Prostate gland (tissue), 2 donors: ENCODE results near the gene RHBDL3.

ENCODE experiments used
- POLR2A ChIP-seq: fragments of 450-650 bp; IDR thresholded peaks from one replicate; pipeline ENCODE4 v1.6.1; 2016; ENCODE audit warnings: antibody characterized with exemption, mild to moderate bottlenecking
- TF ChIP-seq, protein P1 (sequence below), 4 experiments: fragments of 200-600 bp in 2 of 4; fragments of 450-650 bp in 2 of 4; sonication (generic) in 2 of 4; IDR thresholded peaks; 1 replicate in 3 of 4; 2 replicates in 1 of 4; pipeline ENCODE4 v1.5.1; 2016 to 2019; ENCODE audit warnings: antibody characterized with exemption in 4 of 4, mild to moderate bottlenecking in 2 of 4, moderate library complexity in 2 of 4

DNA sequence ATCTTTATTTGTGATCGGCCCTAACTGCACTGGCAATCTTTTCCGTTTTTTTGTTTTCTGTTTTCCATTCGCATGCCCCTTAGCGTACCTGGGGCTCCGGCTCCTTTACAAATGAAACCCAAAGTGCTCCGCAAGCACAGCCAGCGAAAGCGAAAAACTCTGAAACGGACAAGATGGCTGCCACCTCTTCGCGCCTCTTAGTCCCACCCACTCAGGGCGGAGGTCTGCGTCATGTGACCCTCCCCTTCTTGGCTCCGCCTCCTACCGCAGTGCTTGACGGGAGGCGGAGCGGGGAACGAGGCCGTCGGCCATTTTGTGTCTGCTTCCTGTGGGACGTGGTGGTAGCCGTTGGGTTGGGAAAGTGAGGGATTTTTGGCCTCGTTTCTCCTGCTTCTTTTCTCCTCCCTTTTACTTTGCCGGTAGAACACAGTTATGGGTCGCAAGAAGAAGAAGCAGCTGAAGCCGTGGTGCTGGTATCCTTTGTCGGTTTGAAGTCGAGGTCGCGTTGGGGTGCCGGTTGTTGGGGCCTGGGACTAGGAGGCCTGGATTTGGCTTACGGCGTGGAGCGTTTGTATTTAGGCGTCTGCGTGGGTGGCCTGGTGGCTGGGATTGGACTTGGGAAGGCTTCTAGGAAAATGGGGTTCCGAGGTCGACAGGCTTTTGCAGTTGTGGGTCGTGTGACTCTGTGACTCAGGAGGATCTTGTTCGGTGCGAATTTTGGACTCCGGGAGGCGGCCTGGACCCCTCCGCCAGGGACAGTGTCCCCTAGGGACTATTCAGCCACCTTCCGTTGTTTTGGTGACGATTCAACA lies 84.4 kb downstream of the RHBDL3 start, which contains the start of gene ZNF207:
- peak; percentile 93 for TF ChIP-seq POLR2A
- TF ChIP-seq, protein P1, sequence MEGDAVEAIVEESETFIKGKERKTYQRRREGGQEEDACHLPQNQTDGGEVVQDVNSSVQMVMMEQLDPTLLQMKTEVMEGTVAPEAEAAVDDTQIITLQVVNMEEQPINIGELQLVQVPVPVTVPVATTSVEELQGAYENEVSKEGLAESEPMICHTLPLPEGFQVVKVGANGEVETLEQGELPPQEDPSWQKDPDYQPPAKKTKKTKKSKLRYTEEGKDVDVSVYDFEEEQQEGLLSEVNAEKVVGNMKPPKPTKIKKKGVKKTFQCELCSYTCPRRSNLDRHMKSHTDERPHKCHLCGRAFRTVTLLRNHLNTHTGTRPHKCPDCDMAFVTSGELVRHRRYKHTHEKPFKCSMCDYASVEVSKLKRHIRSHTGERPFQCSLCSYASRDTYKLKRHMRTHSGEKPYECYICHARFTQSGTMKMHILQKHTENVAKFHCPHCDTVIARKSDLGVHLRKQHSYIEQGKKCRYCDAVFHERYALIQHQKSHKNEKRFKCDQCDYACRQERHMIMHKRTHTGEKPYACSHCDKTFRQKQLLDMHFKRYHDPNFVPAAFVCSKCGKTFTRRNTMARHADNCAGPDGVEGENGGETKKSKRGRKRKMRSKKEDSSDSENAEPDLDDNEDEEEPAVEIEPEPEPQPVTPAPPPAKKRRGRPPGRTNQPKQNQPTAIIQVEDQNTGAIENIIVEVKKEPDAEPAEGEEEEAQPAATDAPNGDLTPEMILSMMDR (IDR thresholded peaks at IDR 0.05): peak in 1 of 4 experiments; percentile 14
